Colonic mucosa (tissue), 4 donors: ENCODE results near the gene ALDH4A1. TPM values are rescaled to one million over a fixed set of nuclear protein-coding genes. Genes with fewer than 3 reads are reported as not detected.

ENCODE experiments used
- DNase-seq: peaks from one replicate; pipeline ENCODE4 v3.0.0-alpha.2; 2020
- H3K27ac ChIP-seq: fragments of 200-600 bp; one replicate; pipeline ENCODE4 v1.8.0; 2021
- H3K27me3 ChIP-seq: fragments of 200-600 bp; one replicate; pipeline ENCODE4 v1.8.0; 2021
- H3K36me3 ChIP-seq: fragments of 200-600 bp; one replicate; pipeline ENCODE4 v1.8.0; 2021
- H3K4me1 ChIP-seq: fragments of 200-600 bp; one replicate; pipeline ENCODE4 v1.8.0; 2021; ENCODE audit warnings: mild to moderate bottlenecking
- H3K4me3 ChIP-seq: fragments of 200-600 bp; one replicate; pipeline ENCODE4 v1.8.0; 2021
- H3K9ac ChIP-seq, 2 donors: one replicate each; pipeline ENCODE4 v1.7.0; 2013; ENCODE audit warnings: control low read depth in 2 of 2, low read depth in 2 of 2, low read length in 2 of 2
- H3K9me3 ChIP-seq: fragments of 200-600 bp; one replicate; pipeline ENCODE4 v1.8.0; 2021
- CTCF ChIP-seq: fragments of 200-600 bp; IDR thresholded peaks from one replicate; pipeline ENCODE4 v1.8.0; 2022; ENCODE audit warnings: antibody characterized with exemption, mild to moderate bottlenecking
- intact Hi-C: fragments of 100-400 bp; cut with DNase I; formaldehyde crosslinking; loops from one replicate; pipeline ENCODE4 v1.14.1; 2022
- total RNA-seq, 2 donors: library from RNA; stranded (reverse); fragmentation: NEBNext Ultra II Directional in 1 of 2; extraction: Animal tissue kit (Norgen Biotek cat#: 25700) in 1 of 2; gene quantifications; one replicate each; pipeline ENCODE4 v1.2.1, GENCODE V29; 2021
- donor health status: healthy.
- donor health status: DM: no; HTN: no; CAD: no.
- donor health status: DM: no; HTN: no; CAD: no.

The ALDH4A1 gene
- total RNA-seq, 2 donors from 2014 or later = 7.9 to 13.0 TPM

GRCh38 chr1:18936814-18937481 lies 34.6 kb upstream of the ALDH4A1 start:
- Histone ChIP-seq H3K27me3 (no peaks in the 10 kb centered on the region), H3K36me3 (no peaks in the 10 kb centered on the region), H3K27ac (no peak overlapping the region), H3K4me3 (no peak overlapping the region), H3K9ac (no peak overlapping the region), H3K4me1 (no peaks in the 10 kb centered on the region), H3K9me3 (no peaks in the 10 kb centered on the region)
- no peak for TF ChIP-seq CTCF
- intact Hi-C loops = no loop called here
- DNase-seq = no peak

GRCh38 chr1:18936471-18936813 lies 34.1 kb upstream of the ALDH4A1 start:
- no peak overlapping the region for H3K4me3 ChIP-seq
- no peak overlapping the region for H3K9ac ChIP-seq
- H3K27me3 ChIP-seq = no peaks in the 10 kb centered on the region
- DNase-seq = no peak
- no peaks in the 10 kb centered on the region for H3K4me1 ChIP-seq
- H3K9me3 ChIP-seq = no peaks in the 10 kb centered on the region
- H3K36me3 ChIP-seq = no peaks in the 10 kb centered on the region
- intact Hi-C loops = no loop called here
- TF ChIP-seq CTCF = no peak
- no peak overlapping the region for H3K27ac ChIP-seq

GRCh38 chr1:18934205-18935000 lies 32.0 kb upstream of the ALDH4A1 start:
- no peak overlapping the region for H3K27ac ChIP-seq
- no peak for DNase-seq
- no peak for TF ChIP-seq CTCF
- H3K9me3 ChIP-seq = no peaks in the 10 kb centered on the region
- H3K9ac ChIP-seq = no peak overlapping the region
- H3K27me3 ChIP-seq = no peaks in the 10 kb centered on the region
- no peaks in the 10 kb centered on the region for H3K4me1 ChIP-seq
- intact Hi-C loops = no loop called here
- H3K4me3 ChIP-seq = no peak overlapping the region
- no peaks in the 10 kb centered on the region for H3K36me3 ChIP-seq

- no peak overlapping the region for H3K9ac ChIP-seq
- H3K4me1 ChIP-seq = no peaks in the 10 kb centered on the region
- no peaks in the 10 kb centered on the region for H3K27me3 ChIP-seq
- H3K9me3 ChIP-seq = no peaks in the 10 kb centered on the region
- H3K36me3 ChIP-seq = no peaks in the 10 kb centered on the region
- DNase-seq = no peak
- intact Hi-C loops = no loop called here
- no peak overlapping the region for H3K27ac ChIP-seq
- TF ChIP-seq CTCF = no peak
- no peak overlapping the region for H3K4me3 ChIP-seq
Observed at GRCh38 chr1:18932879-18933278, 30.5 kb upstream of the ALDH4A1 start.

GRCh38 chr1:18932387-18932786 lies 30.0 kb upstream of the ALDH4A1 start:
- Histone ChIP-seq H3K4me1 (no peaks in the 10 kb centered on the region), H3K27ac (no peak overlapping the region), H3K36me3 (no peaks in the 10 kb centered on the region), H3K9me3 (no peaks in the 10 kb centered on the region), H3K27me3 (no peaks in the 10 kb centered on the region), H3K4me3 (no peak overlapping the region), H3K9ac (no peak overlapping the region)
- TF ChIP-seq CTCF = no peak
- intact Hi-C loops = no loop called here
- no peak for DNase-seq
